Heart left ventricle (tissue), 13 donors: ENCODE measurements around the gene ZNF334.

ENCODE experiments used
- POLR2A ChIP-seq, 2 donors: fragments of 450-650 bp; IDR thresholded peaks; one replicate each; pipeline ENCODE4 v1.6.1; 2017; ENCODE audit warnings: antibody characterized with exemption in 2 of 2, mild to moderate bottlenecking in 2 of 2, moderate library complexity in 2 of 2
- TF ChIP-seq, protein P1 (sequence below), 12 donors: fragments of 200-600 bp; sonication (generic) in 4 of 12; IDR thresholded peaks; one replicate each; pipeline versions ENCODE4 v1.5.0 to v1.8.0; 2018 to 2022; ENCODE audit warnings: antibody characterized with exemption in 12 of 12, mild to moderate bottlenecking in 5 of 12
- donor health status: ischemic (EF 13 %, LVEDD 7.1; RV severe dilation, severe dysfunction).
- donor health status: DM: no; HTN: yes; CAD: no.
- donor health status: DM: no; HTN: no; CAD: no.
- donor health status: ischemic (EF 25% LVEDD 6.9; RV normal size, moderate dysfunction).
- donor health status: ischemic (EF 25% LVEDD 5.7; RV mildly dilated, moderate dysfunction).
- donor health status: ischemic (EF 35%, LVEDD 5.7; RV mildly dilated, moderate dysfunction).
- donor health status: nonischemic (EF 11% LVEDD 7.7; RV severe dilation, severe dysfunction).
- donor health status: DM: yes; HTN: yes; CAD: no.
- donor health status: PGD.
- donor health status: ischemic (EF 29% LVEDD 5.4; RV normal size, mild dysfunction).
- donor health status: nonischemic (EF 23%, LVEDD 6.1; RV moderate dilation, normal function).

DNA sequence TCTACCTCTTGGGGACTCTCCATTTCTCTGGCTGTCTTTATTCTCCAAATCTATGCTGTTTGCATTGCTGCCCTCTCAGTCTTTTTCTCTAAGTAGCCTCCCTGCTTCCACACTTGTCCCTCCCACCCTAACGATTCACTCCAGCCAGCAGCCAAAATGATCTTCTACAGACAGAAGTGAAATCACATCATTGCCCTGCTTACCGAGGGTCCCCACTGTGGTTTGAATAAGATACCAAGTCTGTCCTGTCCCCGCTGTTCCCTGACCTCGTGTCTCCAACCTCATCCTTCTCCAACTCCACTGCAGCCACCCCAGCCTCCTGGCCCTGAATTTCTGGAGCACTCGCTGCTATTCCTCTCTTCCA, 48.6 kb upstream of the ZNF334 start:
- TF ChIP-seq, protein P1, sequence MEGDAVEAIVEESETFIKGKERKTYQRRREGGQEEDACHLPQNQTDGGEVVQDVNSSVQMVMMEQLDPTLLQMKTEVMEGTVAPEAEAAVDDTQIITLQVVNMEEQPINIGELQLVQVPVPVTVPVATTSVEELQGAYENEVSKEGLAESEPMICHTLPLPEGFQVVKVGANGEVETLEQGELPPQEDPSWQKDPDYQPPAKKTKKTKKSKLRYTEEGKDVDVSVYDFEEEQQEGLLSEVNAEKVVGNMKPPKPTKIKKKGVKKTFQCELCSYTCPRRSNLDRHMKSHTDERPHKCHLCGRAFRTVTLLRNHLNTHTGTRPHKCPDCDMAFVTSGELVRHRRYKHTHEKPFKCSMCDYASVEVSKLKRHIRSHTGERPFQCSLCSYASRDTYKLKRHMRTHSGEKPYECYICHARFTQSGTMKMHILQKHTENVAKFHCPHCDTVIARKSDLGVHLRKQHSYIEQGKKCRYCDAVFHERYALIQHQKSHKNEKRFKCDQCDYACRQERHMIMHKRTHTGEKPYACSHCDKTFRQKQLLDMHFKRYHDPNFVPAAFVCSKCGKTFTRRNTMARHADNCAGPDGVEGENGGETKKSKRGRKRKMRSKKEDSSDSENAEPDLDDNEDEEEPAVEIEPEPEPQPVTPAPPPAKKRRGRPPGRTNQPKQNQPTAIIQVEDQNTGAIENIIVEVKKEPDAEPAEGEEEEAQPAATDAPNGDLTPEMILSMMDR (IDR thresholded peaks at IDR 0.05) = no peak
- TF ChIP-seq POLR2A (IDR thresholded peaks at IDR 0.05) = no peak
